Thyroid gland (tissue), 4 donors: ENCODE results near the gene AFF3. TPM values are rescaled to one million over a fixed set of nuclear protein-coding genes. Genes with fewer than 3 reads are reported as not detected.
"Not testable (repeated sequence)": the region's sequence is repeated elsewhere in the genome, so short reads cannot be mapped to it uniquely, and the experiment has no call there.

Experiments used
- DNase-seq, 2 donors: peaks; one replicate each; pipeline ENCODE4 v3.0.0-alpha.2; 2019
- H3K27ac ChIP-seq, 3 donors: fragments of 200-600 bp; sonication (generic); 1 replicate in 2 of 3; 2 replicates in 1 of 3; pipeline ENCODE4 v1.5.1; 2016 to 2019; ENCODE audit warnings: mild to moderate bottlenecking in 1 of 3, moderate library complexity in 1 of 3
- H3K27me3 ChIP-seq: fragments of 200-600 bp; sonication (generic); one replicate; pipeline ENCODE4 v1.5.1; 2019
- H3K36me3 ChIP-seq, 2 donors: fragments of 200-600 bp; sonication (generic); one replicate each; pipeline ENCODE4 v1.5.1; 2016 to 2019
- H3K4me1 ChIP-seq, 2 donors: fragments of 200-600 bp; sonication (generic); one replicate each; pipeline ENCODE4 v1.5.1; 2017 to 2019
- H3K4me3 ChIP-seq, 3 donors: fragments of 200-600 bp; sonication (generic); replicated peaks in 1 of 3; 1 replicate in 2 of 3; 2 replicates in 1 of 3; pipeline ENCODE4 v1.5.1; 2016; ENCODE audit warnings: mild to moderate bottlenecking in 1 of 3
- H3K9me3 ChIP-seq: fragments of 200-600 bp; sonication (generic); one replicate; pipeline ENCODE4 v1.5.1; 2017
- POLR2A ChIP-seq, 2 donors: fragments of 450-650 bp; IDR thresholded peaks; one replicate each; pipeline ENCODE4 v1.6.1; 2017; ENCODE audit warnings: antibody characterized with exemption in 2 of 2, mild to moderate bottlenecking in 2 of 2, moderate library complexity in 1 of 2
- WGBS, 2 donors: methylation state at CpG; one replicate each; pipeline ENCODE4 v1.1.5; 2017; 5-methylcytosine and 5-hydroxymethylcytosine counted together
- intact Hi-C: fragments of 100-400 bp; cut with DNase I; formaldehyde crosslinking; loops from one replicate; pipeline ENCODE4 v1.15.1; 2023
- total RNA-seq, 4 donors: library from RNA; depleted of rRNA; stranded (reverse); fragments of >200 nt; gene quantifications; one replicate each; pipeline ENCODE4 v1.2.3, GENCODE V29; 2016
- TF ChIP-seq, protein P1 (sequence below), 6 experiments: fragments of 200-600 bp in 3 of 6; fragments of 450-650 bp in 3 of 6; sonication (generic) in 3 of 6; IDR thresholded peaks; one replicate each; pipeline ENCODE4 v1.5.1; 2016 to 2019; ENCODE audit warnings: antibody characterized with exemption in 6 of 6, mild to moderate bottlenecking in 2 of 6, inconsistent platforms in 1 of 6, moderate library complexity in 1 of 6

Gene AFF3
- total RNA-seq, 4 donors from 2014 or later = 0.54 to 2.6 (median 1.1) TPM

GRCh38 chr2:100104718-100105677 lies 37.4 kb downstream of the AFF3 start:
- WGBS, 2 donors = 26 to 38% methylated on average over 6 to 17 of the region's 119 CpGs
- H3K36me3 ChIP-seq = no peaks in the 10 kb centered on the region
- H3K9me3 ChIP-seq = no peaks in the 10 kb centered on the region
- no peak overlapping the region for H3K27ac ChIP-seq
- intact Hi-C loops = no loop called here
- H3K4me3 ChIP-seq = peak overlapping the region in 1 of 3 donors; percentile 23
- H3K27me3 ChIP-seq = no peaks in the 10 kb centered on the region
- peak in 1 of 2 donors; percentile 3 for DNase-seq
- peaks cover 0 to 6% of the 10 kb centered on the region in 2 donors for H3K4me1 ChIP-seq
- TF ChIP-seq POLR2A (IDR thresholded peaks at IDR 0.05) = no peak
- TF ChIP-seq, protein P1, sequence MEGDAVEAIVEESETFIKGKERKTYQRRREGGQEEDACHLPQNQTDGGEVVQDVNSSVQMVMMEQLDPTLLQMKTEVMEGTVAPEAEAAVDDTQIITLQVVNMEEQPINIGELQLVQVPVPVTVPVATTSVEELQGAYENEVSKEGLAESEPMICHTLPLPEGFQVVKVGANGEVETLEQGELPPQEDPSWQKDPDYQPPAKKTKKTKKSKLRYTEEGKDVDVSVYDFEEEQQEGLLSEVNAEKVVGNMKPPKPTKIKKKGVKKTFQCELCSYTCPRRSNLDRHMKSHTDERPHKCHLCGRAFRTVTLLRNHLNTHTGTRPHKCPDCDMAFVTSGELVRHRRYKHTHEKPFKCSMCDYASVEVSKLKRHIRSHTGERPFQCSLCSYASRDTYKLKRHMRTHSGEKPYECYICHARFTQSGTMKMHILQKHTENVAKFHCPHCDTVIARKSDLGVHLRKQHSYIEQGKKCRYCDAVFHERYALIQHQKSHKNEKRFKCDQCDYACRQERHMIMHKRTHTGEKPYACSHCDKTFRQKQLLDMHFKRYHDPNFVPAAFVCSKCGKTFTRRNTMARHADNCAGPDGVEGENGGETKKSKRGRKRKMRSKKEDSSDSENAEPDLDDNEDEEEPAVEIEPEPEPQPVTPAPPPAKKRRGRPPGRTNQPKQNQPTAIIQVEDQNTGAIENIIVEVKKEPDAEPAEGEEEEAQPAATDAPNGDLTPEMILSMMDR (IDR thresholded peaks at IDR 0.05) = no peak

- WGBS, 2 donors = no CpG with 5 or more reads among the region's 60 CpGs
- intact Hi-C loops, H3K27ac ChIP-seq: not testable (repeated sequence)
Observed at GRCh38 chr2:100104265-100104664, 38.1 kb downstream of the AFF3 start.

GRCh38 chr2:100103527-100104252 lies 38.7 kb downstream of the AFF3 start:
- 14 to 39% methylated on average over 11 of the region's 39 CpGs for WGBS, 2 donors
- H3K36me3 ChIP-seq, H3K4me3 ChIP-seq, DNase-seq, H3K27ac ChIP-seq, H3K27me3 ChIP-seq, H3K4me1 ChIP-seq, H3K9me3 ChIP-seq, intact Hi-C loops: not testable (repeated sequence)

More at GRCh38 chr2:100104265-100104664, 38.1 kb downstream of the AFF3 start:
- not testable (repeated sequence) for H3K36me3 ChIP-seq, H3K4me3 ChIP-seq, H3K27me3 ChIP-seq, H3K9me3 ChIP-seq, H3K4me1 ChIP-seq
- DNase-seq = peak in 1 of 2 donors; percentile 4

DNA sequence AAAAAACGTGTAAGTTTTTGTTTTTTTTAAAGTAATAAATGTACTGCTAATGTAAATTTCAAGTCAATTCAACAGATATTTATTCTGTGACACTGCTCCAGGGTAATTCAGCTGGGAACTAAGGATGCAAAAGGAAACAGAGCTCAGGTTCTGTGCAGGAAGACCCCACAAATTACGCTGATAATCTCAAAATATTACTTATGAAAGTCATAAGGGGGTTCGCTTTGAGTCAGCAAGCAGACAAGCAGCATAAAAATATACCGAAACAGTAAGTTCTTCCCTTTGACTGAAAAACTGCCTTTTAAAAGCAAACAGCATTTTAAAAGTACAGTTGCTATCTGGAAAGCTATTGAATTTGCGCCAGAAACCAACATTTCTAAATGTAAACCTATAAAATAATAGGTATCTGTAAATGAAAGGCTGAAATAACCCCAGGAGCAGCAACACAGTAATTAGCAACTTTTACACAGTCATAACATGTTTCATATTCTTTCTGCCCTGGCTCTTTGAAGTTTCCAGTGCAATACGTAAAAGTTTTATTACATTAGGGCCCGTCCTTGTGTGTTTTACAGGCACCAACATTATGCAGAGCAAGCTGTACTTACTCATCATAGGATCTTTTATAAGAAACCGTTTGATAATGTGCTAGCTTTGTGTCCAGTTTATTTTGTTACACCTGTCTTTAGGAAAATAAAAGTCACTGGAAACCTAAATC lies 39.8 kb downstream of the AFF3 start:
- DNase-seq, H3K27ac ChIP-seq, H3K36me3 ChIP-seq, intact Hi-C loops, H3K4me1 ChIP-seq, H3K4me3 ChIP-seq, H3K27me3 ChIP-seq, H3K9me3 ChIP-seq: not testable (repeated sequence)
- 75 to 90% methylated on average over 3 to 4 of the region's 8 CpGs for WGBS, 2 donors

DNA sequence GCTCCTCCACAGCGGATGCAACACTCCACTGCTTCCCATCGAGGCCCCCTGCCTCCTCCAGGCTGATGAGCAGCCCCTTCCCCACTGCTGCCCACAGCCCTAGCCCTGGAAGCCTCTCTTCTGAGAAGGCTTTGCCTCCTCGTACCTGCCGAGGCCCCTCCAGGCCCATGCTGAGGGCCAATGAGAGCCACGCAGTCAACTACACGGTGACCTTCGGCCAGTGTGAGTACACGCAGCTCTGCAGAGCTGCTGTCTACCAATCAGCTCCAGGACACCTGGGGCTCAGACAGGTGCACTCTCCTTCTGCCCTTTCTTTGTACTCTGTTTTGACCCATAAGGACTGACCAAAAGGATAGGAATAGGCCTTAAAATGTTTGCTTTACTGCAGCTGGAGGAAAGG lies 43.5 kb downstream of the AFF3 start:
- no CpG with 5 or more reads among the region's 8 CpGs for WGBS, 2 donors
- H3K27me3 ChIP-seq, DNase-seq, H3K27ac ChIP-seq, intact Hi-C loops, H3K9me3 ChIP-seq, H3K4me3 ChIP-seq, H3K4me1 ChIP-seq, H3K36me3 ChIP-seq: not testable (repeated sequence)

DNA sequence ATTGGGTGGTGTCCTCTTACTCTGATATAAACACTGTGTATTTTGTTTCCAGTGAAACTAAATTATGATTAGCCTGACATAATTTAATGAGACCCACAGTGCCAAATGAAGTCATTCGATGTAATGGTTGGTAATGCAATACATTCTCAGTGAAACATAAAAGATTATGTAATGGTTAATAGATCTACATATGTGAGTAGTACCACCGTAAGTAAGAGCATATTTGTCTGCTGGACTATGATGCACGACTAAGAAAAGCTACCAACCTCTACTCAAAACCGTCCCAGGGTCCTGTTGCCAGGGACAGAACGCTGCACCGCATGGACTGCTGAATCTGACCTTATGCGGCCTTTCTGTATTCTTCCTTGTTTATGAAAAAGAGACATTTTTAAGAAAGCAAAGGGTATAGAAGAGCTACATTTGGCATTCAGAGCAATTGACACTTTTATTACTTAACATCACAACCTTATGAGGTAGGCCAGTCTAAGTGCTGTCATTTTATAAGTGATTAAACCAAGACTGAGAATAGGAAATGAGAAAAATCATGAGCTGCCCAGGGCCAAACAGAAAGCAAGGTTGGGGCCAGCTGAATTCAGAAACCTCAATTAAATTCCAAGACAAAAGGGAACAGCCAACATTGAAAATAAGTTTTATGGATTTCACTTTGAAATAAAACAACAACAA lies 44.6 kb downstream of the AFF3 start:
- H3K4me3 ChIP-seq, intact Hi-C loops, H3K9me3 ChIP-seq, DNase-seq, H3K36me3 ChIP-seq, H3K27me3 ChIP-seq, H3K27ac ChIP-seq, H3K4me1 ChIP-seq: not testable (repeated sequence)
- 100% methylated on average over 1 of the region's 7 CpGs; no CpG with 5 or more reads in 1 of the 2 donors for WGBS, 2 donors

- H3K9me3 ChIP-seq, DNase-seq, H3K27ac ChIP-seq, intact Hi-C loops, H3K4me1 ChIP-seq, H3K4me3 ChIP-seq, H3K27me3 ChIP-seq, H3K36me3 ChIP-seq: not testable (repeated sequence)
- 81 to 87% methylated on average over 7 to 10 of the region's 10 CpGs for WGBS, 2 donors
Observed at GRCh38 chr2:100095845-100096244, 46.5 kb downstream of the AFF3 start.

DNA sequence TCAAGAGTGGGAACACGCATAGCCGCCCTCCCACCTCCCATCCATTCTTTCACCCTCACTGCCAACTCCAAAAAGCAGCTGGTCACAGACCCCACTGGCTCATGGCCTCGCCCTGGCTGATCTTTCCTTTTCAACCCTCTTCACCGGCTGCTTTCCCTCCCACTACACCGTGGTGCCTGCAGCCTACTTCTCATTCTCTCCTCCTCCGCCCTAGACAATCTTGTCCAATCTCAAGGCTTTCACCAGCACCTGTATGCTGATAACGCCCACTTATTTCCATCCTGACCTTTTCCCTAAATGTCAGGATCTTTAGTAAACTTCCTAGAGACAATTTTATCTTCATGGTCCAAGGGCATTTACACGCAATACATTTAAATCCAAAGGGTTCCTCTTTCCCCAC lies 50.6 kb downstream of the AFF3 start:
- H3K36me3 ChIP-seq, H3K4me3 ChIP-seq, DNase-seq, H3K4me1 ChIP-seq, H3K27ac ChIP-seq, H3K27me3 ChIP-seq, intact Hi-C loops, H3K9me3 ChIP-seq: not testable (repeated sequence)
- WGBS, 2 donors = 94% methylated on average over 5 to 6 of the region's 8 CpGs

GRCh38 chr2:100085744-100086143 lies 56.6 kb downstream of the AFF3 start:
- H3K4me3 ChIP-seq, H3K36me3 ChIP-seq, H3K27ac ChIP-seq, intact Hi-C loops, H3K27me3 ChIP-seq, H3K4me1 ChIP-seq, H3K9me3 ChIP-seq, DNase-seq: not testable (repeated sequence)
- WGBS, 2 donors = 83 to 100% methylated on average over 2 of the region's 2 CpGs

- H3K36me3 ChIP-seq, H3K4me3 ChIP-seq, H3K4me1 ChIP-seq, H3K27ac ChIP-seq, intact Hi-C loops, DNase-seq, H3K27me3 ChIP-seq, H3K9me3 ChIP-seq: not testable (repeated sequence)
- WGBS, 2 donors = 79 to 88% methylated on average over 15 to 16 of the region's 17 CpGs
Observed at GRCh38 chr2:100083421-100084216, 58.8 kb downstream of the AFF3 start.
